Peyer's patch (tissue), 4 donors: ENCODE data around the gene PCYOX1L. TPM values are rescaled to one million over a fixed set of nuclear protein-coding genes. Genes with fewer than 3 reads are reported as not detected.
A peak's percentile ranks its signal among the peaks of the same experiment; 100 is the strongest.

Experiments
- DNase-seq, 3 donors: peaks; one replicate each; pipeline ENCODE4 v3.0.0-alpha.2; 2017 to 2019
- H3K27ac ChIP-seq, 4 donors: fragments of 200-600 bp; sonication (generic); one replicate each; pipeline ENCODE4 v1.5.1; 2016 to 2019
- H3K27me3 ChIP-seq, 2 donors: fragments of 200-600 bp; sonication (generic); one replicate each; pipeline ENCODE4 v1.5.1; 2019
- H3K36me3 ChIP-seq, 3 donors: fragments of 200-600 bp; sonication (generic); one replicate each; pipeline ENCODE4 v1.5.1; 2016 to 2019
- H3K4me1 ChIP-seq, 4 donors: fragments of 200-600 bp; sonication (generic); one replicate each; pipeline ENCODE4 v1.5.1; 2016 to 2019
- H3K4me3 ChIP-seq, 4 donors: fragments of 200-600 bp; sonication (generic); 1 replicate in 3 of 4; 2 replicates in 1 of 4; pipeline ENCODE4 v1.5.1; 2016 to 2019; ENCODE audit warnings: mild to moderate bottlenecking in 1 of 4
- H3K9me3 ChIP-seq, 4 donors: fragments of 200-600 bp; sonication (generic); one replicate each; pipeline ENCODE4 v1.5.1; 2016 to 2019; ENCODE audit warnings: mild to moderate bottlenecking in 1 of 4
- POLR2A ChIP-seq, 2 donors: fragments of 450-650 bp; IDR thresholded peaks; one replicate each; pipeline ENCODE4 v1.5.1; 2017; ENCODE audit warnings: antibody characterized with exemption in 2 of 2, mild to moderate bottlenecking in 2 of 2, moderate library complexity in 2 of 2
- total RNA-seq, 4 donors: library from RNA; depleted of rRNA; stranded (reverse); fragments of >200 nt; gene quantifications; one replicate each; pipeline ENCODE4 v1.1.0, GENCODE V29; 2016
- TF ChIP-seq, protein P1 (sequence below), 6 experiments: fragments of 450-650 bp in 4 of 6; fragments of 200-600 bp in 2 of 6; sonication (generic) in 1 of 6; IDR thresholded peaks; one replicate each; pipeline ENCODE4 v1.5.1; 2017 to 2019; ENCODE audit warnings: antibody characterized with exemption in 6 of 6, mild to moderate bottlenecking in 3 of 6, moderate library complexity in 1 of 6

The PCYOX1L gene
- total RNA-seq, 4 donors from 2014 or later, result 5.2 to 12.4 (median 6.3) TPM

DNA sequence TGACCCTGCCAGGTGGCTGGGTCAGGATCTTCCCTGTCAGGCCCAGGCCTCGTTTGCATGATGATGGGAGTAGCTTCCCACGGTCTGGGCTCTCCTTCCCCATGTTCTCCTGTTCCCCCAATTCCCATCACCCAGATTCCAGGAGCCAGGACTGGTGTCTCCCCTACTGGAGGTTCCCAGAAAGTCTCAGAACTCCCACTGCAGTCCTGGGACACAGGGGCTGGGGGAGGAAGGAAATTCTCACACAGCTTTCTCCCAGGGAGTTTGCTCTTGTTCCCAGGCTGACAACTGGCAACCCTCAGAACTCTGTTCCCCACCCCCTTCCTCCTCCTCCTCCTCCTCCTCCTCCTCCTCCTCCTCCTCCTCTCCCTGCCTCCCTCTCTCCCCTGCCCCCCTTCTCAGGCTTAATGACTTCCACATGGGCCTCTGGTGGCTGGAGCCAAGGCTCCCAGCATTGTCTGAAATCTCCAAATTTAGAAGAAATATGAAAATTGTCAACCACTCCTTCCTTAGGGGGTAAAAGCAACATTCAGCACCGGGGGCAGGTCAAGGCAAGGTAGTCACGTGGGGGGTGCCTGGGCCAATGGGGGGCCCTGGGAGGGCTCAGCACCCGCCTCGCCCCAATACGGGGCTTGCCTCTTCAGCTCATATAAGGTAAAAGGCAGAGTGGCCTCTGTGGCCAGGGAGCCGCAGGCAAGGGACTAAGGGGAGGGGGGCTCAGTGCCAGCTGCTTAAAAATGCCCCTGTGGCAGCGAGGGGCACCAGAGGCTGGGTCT is 48.5 kb downstream of the PCYOX1L start:
- peak in 1 of 3 donors; percentile 72 for DNase-seq
- TF ChIP-seq, protein P1, sequence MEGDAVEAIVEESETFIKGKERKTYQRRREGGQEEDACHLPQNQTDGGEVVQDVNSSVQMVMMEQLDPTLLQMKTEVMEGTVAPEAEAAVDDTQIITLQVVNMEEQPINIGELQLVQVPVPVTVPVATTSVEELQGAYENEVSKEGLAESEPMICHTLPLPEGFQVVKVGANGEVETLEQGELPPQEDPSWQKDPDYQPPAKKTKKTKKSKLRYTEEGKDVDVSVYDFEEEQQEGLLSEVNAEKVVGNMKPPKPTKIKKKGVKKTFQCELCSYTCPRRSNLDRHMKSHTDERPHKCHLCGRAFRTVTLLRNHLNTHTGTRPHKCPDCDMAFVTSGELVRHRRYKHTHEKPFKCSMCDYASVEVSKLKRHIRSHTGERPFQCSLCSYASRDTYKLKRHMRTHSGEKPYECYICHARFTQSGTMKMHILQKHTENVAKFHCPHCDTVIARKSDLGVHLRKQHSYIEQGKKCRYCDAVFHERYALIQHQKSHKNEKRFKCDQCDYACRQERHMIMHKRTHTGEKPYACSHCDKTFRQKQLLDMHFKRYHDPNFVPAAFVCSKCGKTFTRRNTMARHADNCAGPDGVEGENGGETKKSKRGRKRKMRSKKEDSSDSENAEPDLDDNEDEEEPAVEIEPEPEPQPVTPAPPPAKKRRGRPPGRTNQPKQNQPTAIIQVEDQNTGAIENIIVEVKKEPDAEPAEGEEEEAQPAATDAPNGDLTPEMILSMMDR (IDR thresholded peaks at IDR 0.05), result no peak
- peak in 1 of 2 donors; percentile 43 for TF ChIP-seq POLR2A (IDR thresholded peaks at IDR 0.05)
- H3K36me3 ChIP-seq, result peaks cover 0 to 6% (median 0%) of the 10 kb centered on the region in 3 donors

DNA sequence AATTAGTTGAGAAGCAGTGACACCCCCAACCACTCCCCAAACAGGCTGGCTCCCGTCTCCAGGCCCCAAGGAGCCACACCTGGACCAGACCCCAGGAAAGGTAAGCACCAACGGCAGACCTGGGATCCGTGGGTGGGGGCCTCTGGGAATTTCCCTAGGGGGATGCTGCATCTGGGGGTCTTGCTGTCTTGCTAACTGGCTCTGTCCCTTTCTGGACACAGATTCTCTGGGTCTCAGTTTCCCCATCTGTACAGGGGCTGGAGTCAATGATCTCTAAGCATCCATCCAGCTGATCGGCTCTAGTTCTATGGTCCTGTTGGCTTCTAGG is 49.1 kb downstream of the PCYOX1L start:
- peaks cover 0 to 6% (median 0%) of the 10 kb centered on the region in 3 donors for H3K36me3 ChIP-seq
- H3K9me3 ChIP-seq, result no peaks in the 10 kb centered on the region
- no peaks in the 10 kb centered on the region for H3K4me1 ChIP-seq
- DNase-seq, result no peak
- peak overlapping the region; percentile 32 to 55 (median 43) for H3K4me3 ChIP-seq
- TF ChIP-seq POLR2A (IDR thresholded peaks at IDR 0.05), result no peak
- TF ChIP-seq, protein P1 (IDR thresholded peaks at IDR 0.05), result no peak
- H3K27me3 ChIP-seq, result no peaks in the 10 kb centered on the region
- H3K27ac ChIP-seq, result peak overlapping the region; percentile 67 to 90 (median 79)

More for the DNA sequence above, 48.5 kb downstream of the PCYOX1L start:
- no peaks in the 10 kb centered on the region for H3K27me3 ChIP-seq
- no peaks in the 10 kb centered on the region for H3K4me1 ChIP-seq
- H3K9me3 ChIP-seq, result no peaks in the 10 kb centered on the region
- H3K27ac ChIP-seq, result peak overlapping the region; percentile 67 to 90 (median 79)
- peak overlapping the region; percentile 32 to 55 (median 43) for H3K4me3 ChIP-seq

DNA sequence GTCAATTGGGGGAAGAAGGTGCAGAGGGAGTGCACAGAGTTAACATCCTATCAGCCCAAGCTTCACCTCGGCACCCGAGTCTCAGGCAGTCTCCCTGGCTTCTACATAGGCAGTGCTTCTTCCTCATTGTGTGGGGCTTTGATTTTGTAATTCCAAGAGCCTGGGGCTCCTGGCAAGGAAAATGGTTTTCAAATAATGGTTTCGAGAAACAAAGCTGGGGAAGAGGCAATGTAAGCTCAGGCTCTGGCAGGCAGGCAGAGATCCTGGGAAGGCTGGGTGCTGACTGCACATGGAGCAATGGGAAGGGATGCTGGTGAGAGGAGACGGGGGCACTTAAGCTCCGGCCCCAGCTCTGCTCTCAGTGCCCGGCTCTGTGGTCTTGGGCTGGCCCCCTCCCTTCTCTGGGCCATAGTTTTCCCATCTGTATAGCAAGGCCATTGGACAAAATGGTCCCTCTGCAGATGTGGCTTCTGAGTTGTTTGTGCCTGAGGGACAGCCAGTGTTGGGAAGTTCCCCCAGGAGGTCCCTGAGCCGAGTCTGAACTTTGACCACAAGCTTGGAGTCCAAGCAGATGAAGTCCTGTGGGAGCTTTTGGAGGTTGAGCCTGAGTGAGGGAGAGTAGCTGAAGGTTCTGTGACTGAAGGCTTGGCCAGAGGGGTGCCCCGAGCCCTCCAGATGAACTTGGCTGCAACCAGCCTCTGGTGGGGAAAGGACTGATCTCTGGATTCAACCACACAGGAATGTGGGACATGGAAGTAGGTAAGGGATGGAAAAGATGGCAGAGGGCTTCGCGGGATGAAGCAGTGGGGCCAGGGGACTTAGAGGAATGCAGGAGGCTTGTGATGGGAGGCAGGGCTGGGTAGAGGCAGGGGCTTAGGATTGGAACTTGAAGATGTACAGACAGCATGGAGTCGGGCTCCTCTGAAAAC is 49.7 kb downstream of the PCYOX1L start:
- Histone ChIP-seq H3K27ac (peak overlapping the region; percentile 67 to 90 (median 79)), H3K9me3 (no peaks in the 10 kb centered on the region), H3K4me3 (peak overlapping the region; percentile 32 to 55 (median 43)), H3K27me3 (no peaks in the 10 kb centered on the region), H3K4me1 (no peaks in the 10 kb centered on the region), H3K36me3 (peaks cover 0 to 6% (median 0%) of the 10 kb centered on the region in 3 donors)
- no peak for DNase-seq
- no peak for TF ChIP-seq POLR2A (IDR thresholded peaks at IDR 0.05)
- TF ChIP-seq, protein P1 (IDR thresholded peaks at IDR 0.05), result no peak

DNA sequence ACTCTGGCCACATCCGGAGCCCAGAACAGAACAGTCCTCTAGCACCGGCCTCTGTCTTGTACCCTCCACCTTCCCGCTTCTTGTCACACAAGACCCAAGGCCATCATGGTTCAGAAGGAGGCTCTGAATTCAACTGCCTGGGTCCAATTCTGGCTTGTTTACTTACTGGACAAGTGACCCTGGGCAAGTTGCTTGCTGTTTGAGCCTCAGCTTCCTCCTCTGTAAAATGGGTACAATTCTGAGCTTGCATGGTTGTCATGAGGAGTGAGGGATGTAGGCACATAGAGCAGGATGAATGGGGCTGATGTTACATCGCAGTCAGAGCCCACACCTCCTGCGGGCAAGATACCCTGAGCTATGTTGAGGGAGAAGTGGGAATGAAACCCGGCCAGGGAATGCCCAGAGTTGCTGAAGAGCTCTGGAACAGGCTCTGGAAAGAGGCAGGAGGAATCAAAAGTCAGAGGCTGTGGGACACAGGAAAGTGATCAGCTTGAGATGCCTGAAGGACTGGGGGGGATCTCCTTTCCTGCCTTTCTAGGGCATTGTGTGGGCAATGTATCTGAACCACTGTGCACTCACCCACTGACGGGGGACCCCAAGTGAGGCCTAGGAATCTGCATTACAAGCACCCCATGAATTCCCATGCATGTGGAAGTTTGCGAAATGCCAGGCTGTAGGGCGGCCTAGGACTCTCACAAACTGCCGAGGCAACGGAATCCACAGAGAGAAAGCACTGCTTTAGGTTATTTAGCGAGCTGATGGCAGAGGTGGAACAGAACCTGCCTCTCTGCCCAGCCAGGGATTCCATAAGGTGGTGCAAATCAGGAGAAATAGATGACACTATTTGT is 50.6 kb downstream of the PCYOX1L start:
- DNase-seq, result no peak
- peaks cover 0 to 6% (median 0%) of the 10 kb centered on the region in 3 donors for H3K36me3 ChIP-seq
- peak overlapping the region; percentile 67 to 90 (median 79) for H3K27ac ChIP-seq
- no peaks in the 10 kb centered on the region for H3K9me3 ChIP-seq
- peak overlapping the region; percentile 32 to 55 (median 43) for H3K4me3 ChIP-seq
- H3K4me1 ChIP-seq, result no peaks in the 10 kb centered on the region
- no peaks in the 10 kb centered on the region for H3K27me3 ChIP-seq
- TF ChIP-seq, protein P1 (IDR thresholded peaks at IDR 0.05), result no peak
- no peak for TF ChIP-seq POLR2A (IDR thresholded peaks at IDR 0.05)
